SK-N-SH (cell line): ENCODE measurements around the gene FBN2. TPM values are rescaled to one million over a fixed set of nuclear protein-coding genes. Genes with fewer than 3 reads are reported as not detected.

ENCODE experiments used
- CTCF ChIA-PET: fragments of 300-600, 350-600 bp; formaldehyde crosslinking; extraction: SDS; loops from one replicate; lab custom pipeline; 2021; lab: Yijun Ruan, JAX
- POLR2A ChIA-PET: fragments of 350-600 bp; sonication (Branson Sonifier 250); formaldehyde crosslinking; extraction: SDS; loops from one replicate; lab custom pipeline; 2020; ENCODE audit warnings: antibody characterized with exemption, inconsistent platforms; lab: Yijun Ruan, JAX
- DNase-seq: peaks from one replicate; pipeline ENCODE4 v3.0.0; 2012
- H2AFZ ChIP-seq: fragments of 200-600 bp; sonication (generic); 2 replicates; pipeline ENCODE4 v1.8.1; 2016; ENCODE audit warnings: antibody characterized with exemption, mild to moderate bottlenecking, low read depth
- H3F3A ChIP-seq: fragments of 200-600 bp; sonication (generic); replicated peaks from 2 replicates; pipeline ENCODE3; 2016; ENCODE audit warnings: antibody characterized with exemption, mild to moderate bottlenecking; ENCODE audit not compliant: insufficient read depth
- H3K27ac ChIP-seq, 2 experiments: fragments of 200-500 bp in 1 of 2; fragments of 200-600 bp in 1 of 2; sonication (Bioruptor generic) in 1 of 2; sonication (generic), shearing (Covaris generic) in 1 of 2; 2 replicates each; pipeline versions ENCODE4 v1.5.1 to v1.6.1; 2014 to 2016; ENCODE audit warnings: low read depth in 2 of 2, inconsistent platforms in 1 of 2, low read length in 1 of 2, mild to moderate bottlenecking in 1 of 2, mixed read lengths in 1 of 2
- H3K27me3 ChIP-seq: fragments of 200-600 bp; sonication (generic), shearing (Covaris generic); 2 replicates; pipeline ENCODE4 v1.6.1; 2016; ENCODE audit warnings: mixed run types; ENCODE audit not compliant: insufficient read depth
- H3K36me3 ChIP-seq, 2 experiments: fragments of 200-500 bp in 1 of 2; fragments of 200-600 bp in 1 of 2; sonication (Bioruptor generic) in 1 of 2; sonication (generic) in 1 of 2; replicated peaks in 1 of 2; 2 replicates each; pipeline versions ENCODE3 to v1.5.1; 2014 to 2016; ENCODE audit warnings: low read length in 1 of 2, mild to moderate bottlenecking in 1 of 2; ENCODE audit not compliant: insufficient read depth in 2 of 2, control insufficient read depth in 1 of 2
- H3K4me1 ChIP-seq, 2 experiments: fragments of 200-500 bp in 1 of 2; fragments of 200-600 bp in 1 of 2; sonication (Bioruptor generic) in 1 of 2; sonication (generic), shearing (Covaris generic) in 1 of 2; 2 replicates each; pipeline versions ENCODE4 v1.5.1 to v1.6.1; 2014 to 2016; ENCODE audit warnings: low read depth in 1 of 2, low read length in 1 of 2, mixed run types in 1 of 2; ENCODE audit not compliant: insufficient read depth in 2 of 2, control insufficient read depth in 1 of 2
- H3K4me2 ChIP-seq: fragments of 200-600 bp; sonication (generic), shearing (Covaris generic); 2 replicates; pipeline ENCODE4 v1.6.1; 2017; ENCODE audit warnings: mixed run types
- H3K4me3 ChIP-seq, 2 experiments: fragments of 200-500 bp in 1 of 2; fragments of 200-600 bp in 1 of 2; sonication (Bioruptor generic) in 1 of 2; sonication (generic), shearing (Covaris generic) in 1 of 2; 2 replicates each; pipeline versions ENCODE4 v1.5.1 to v1.8.1; 2014 to 2016; ENCODE audit warnings: low read depth in 2 of 2, inconsistent platforms in 1 of 2, low read length in 1 of 2, mild to moderate bottlenecking in 1 of 2, mixed read lengths in 1 of 2, moderate library complexity in 1 of 2
- H3K79me2 ChIP-seq: fragments of 200-600 bp; sonication (generic); 2 replicates; pipeline ENCODE4 v1.8.1; 2017; ENCODE audit warnings: mild to moderate bottlenecking; ENCODE audit not compliant: insufficient read depth
- H3K9ac ChIP-seq: fragments of 200-600 bp; sonication (generic); 2 replicates; pipeline ENCODE4 v1.6.1; 2017; ENCODE audit warnings: mixed run types
- H3K9me2 ChIP-seq: fragments of 200-600 bp; sonication (generic); 2 replicates; pipeline ENCODE4 v1.6.1; 2017; ENCODE audit warnings: mixed run types
- H3K9me3 ChIP-seq: fragments of 200-600 bp; sonication (generic); 2 replicates; pipeline ENCODE4 v1.6.1; 2017; ENCODE audit warnings: mixed run types, mild to moderate bottlenecking, moderate library complexity
- H4K20me1 ChIP-seq: fragments of 200-600 bp; sonication (generic); 2 replicates; pipeline ENCODE4 v1.6.1; 2017; ENCODE audit warnings: mild to moderate bottlenecking, mixed run types; ENCODE audit not compliant: insufficient read depth
- CHD2 ChIP-seq: fragments of 150-350 bp; IDR thresholded peaks from 2 replicates; pipeline ENCODE4 v1.6.1; 2018; ENCODE audit warnings: low read length; ENCODE audit not compliant: partially characterized antibody
- CTCF ChIP-seq: fragments of 200-600 bp; sonication (generic); IDR thresholded peaks from 2 replicates; pipeline ENCODE4 v1.6.1; 2017; ENCODE audit warnings: antibody characterized with exemption, mild to moderate bottlenecking, moderate library complexity
- EP300 ChIP-seq, 2 experiments: IDR thresholded peaks; 2 replicates each; pipeline versions ENCODE4 v1.4.0 to v1.6.1; 2012; ENCODE audit warnings: borderline replicate concordance in 1 of 2, low read depth in 1 of 2, low read length in 1 of 2
- EZH2phosphoT487 ChIP-seq: fragments of 200-600 bp; sonication (generic); IDR thresholded peaks from 2 replicates; pipeline ENCODE4 v1.6.1; 2017; ENCODE audit warnings: low read depth, mixed run types, mild to moderate bottlenecking, antibody characterized with exemption, moderate library complexity, borderline replicate concordance
- FOSL2 ChIP-seq: IDR thresholded peaks from 2 replicates; pipeline ENCODE4 v1.4.0; 2012; ENCODE audit warnings: low read depth, mild to moderate bottlenecking, moderate library complexity, borderline replicate concordance
- FOXM1 ChIP-seq: IDR thresholded peaks from 2 replicates; pipeline ENCODE4 v1.4.0; 2012; ENCODE audit warnings: low read depth, mild to moderate bottlenecking
- MXI1 ChIP-seq: IDR thresholded peaks from 2 replicates; pipeline ENCODE4 v1.6.1; 2012; ENCODE audit warnings: mild to moderate bottlenecking, low read depth, low read length, improper control_type of control experiment
- NFIC ChIP-seq: IDR thresholded peaks from 2 replicates; pipeline ENCODE4 v1.4.0; 2012; ENCODE audit warnings: borderline replicate concordance
- NRF1 ChIP-seq: IDR thresholded peaks from 2 replicates; pipeline ENCODE4 v1.6.1; 2012; ENCODE audit warnings: low read depth, mild to moderate bottlenecking, low read length
- POLR2AphosphoS5 ChIP-seq: IDR thresholded peaks from 2 replicates; pipeline ENCODE4 v1.6.1; 2012; ENCODE audit warnings: low read depth, low read length
- RAD21 ChIP-seq: IDR thresholded peaks from 2 replicates; pipeline ENCODE4 v1.6.1; 2012; ENCODE audit warnings: mild to moderate bottlenecking, low read length
- RXRA ChIP-seq: IDR thresholded peaks from 2 replicates; pipeline ENCODE4 v1.4.0; 2012; ENCODE audit warnings: low read depth, mild to moderate bottlenecking, borderline replicate concordance
- SMC3 ChIP-seq: IDR thresholded peaks from 2 replicates; pipeline ENCODE4 v1.6.1; 2012; ENCODE audit warnings: low read depth, low read length, improper control_type of control experiment
- TAF1 ChIP-seq: IDR thresholded peaks from 2 replicates; pipeline ENCODE4 v1.6.1; 2012; ENCODE audit warnings: low read depth, mild to moderate bottlenecking, low read length, moderate library complexity, borderline replicate concordance
- USF1 ChIP-seq: IDR thresholded peaks from 2 replicates; pipeline ENCODE4 v1.4.0; 2012; ENCODE audit warnings: low read depth, borderline replicate concordance
- WGBS: methylation state at CpG from one replicate; pipeline ENCODE4 v1.1.6; 2017; ENCODE audit warnings: low lambda C conversion rate; 5-methylcytosine and 5-hydroxymethylcytosine counted together
- polyA plus RNA-seq, 3 experiments: library from polyadenylated mRNA; depleted of rRNA; stranded (reverse); fragments of >200 nt; gene quantifications; 2 replicates each; pipeline ENCODE4 v1.2.3, GENCODE V29; 2012
- TF ChIP-seq, protein P1 (sequence below): IDR thresholded peaks from 2 replicates; pipeline ENCODE4 v1.4.0; 2012; ENCODE audit warnings: low read depth

The FBN2 gene
- polyA plus RNA-seq, 1 of the 3 experiments (the other 2 are of a cell fraction) = 2.2 TPM

DNA sequence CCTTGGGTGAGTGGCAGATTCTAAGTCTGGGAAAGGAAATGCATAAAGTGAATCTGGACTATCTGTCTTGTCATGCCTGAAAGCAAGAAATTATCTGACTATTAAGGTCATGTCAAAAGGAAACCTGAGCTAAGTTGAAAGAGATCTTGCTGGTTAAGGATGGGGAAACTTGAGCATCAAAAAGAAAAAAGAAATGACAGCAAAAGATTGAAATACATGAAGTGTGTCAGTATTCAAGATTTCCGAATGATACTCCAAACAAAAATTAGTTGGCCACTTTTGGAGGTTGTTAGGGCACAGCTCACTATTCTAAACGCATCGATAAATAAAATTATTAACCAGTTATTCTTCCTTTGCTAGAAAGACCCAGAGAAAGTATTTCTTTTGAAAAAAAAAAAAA lies 3.3 kb upstream of the FBN2 start:
- Histone ChIP-seq H3K4me3 (no peak overlapping the region), H3K36me3 (no peaks in the 10 kb centered on the region), H3K9me2 (no peaks in the 10 kb centered on the region), H3F3A (no peaks in the 10 kb centered on the region), H3K9me3 (no peaks in the 10 kb centered on the region; the same call in 1 of the 2 replicates), H3K27me3 (peaks cover 31% of the 10 kb centered on the region), H3K4me1 (no peaks in the 10 kb centered on the region), H3K4me2 (no peak overlapping the region), H2AFZ (no peak overlapping the region), H3K9ac (no peak overlapping the region), H3K79me2 (no peaks in the 10 kb centered on the region), H3K27ac (no peak overlapping the region), H4K20me1 (no peaks in the 10 kb centered on the region)
- ChIA-PET POLR2A (no interaction called here), CTCF (no interaction called here)
- TF ChIP-seq CHD2 (no peak), FOSL2 (no peak), RXRA (no peak), POLR2AphosphoS5 (no peak), USF1 (no peak), FOXM1 (no peak), CTCF (no peak), RAD21 (no peak), MXI1 (no peak), NFIC (no peak), EZH2phosphoT487 (no peak), NRF1 (no peak), SMC3 (no peak), EP300 (IDR thresholded peaks at IDR 0.05; ENCODE audit: borderline replicate concordance in 1 of 2, low read depth in 1 of 2, low read length in 1 of 2) (no peak)
- TF ChIP-seq, protein P1, sequence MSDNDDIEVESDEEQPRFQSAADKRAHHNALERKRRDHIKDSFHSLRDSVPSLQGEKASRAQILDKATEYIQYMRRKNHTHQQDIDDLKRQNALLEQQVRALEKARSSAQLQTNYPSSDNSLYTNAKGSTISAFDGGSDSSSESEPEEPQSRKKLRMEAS = no peak
- 15% methylated on average over 3 of the region's 3 CpGs for WGBS
- DNase-seq = no peak

DNA sequence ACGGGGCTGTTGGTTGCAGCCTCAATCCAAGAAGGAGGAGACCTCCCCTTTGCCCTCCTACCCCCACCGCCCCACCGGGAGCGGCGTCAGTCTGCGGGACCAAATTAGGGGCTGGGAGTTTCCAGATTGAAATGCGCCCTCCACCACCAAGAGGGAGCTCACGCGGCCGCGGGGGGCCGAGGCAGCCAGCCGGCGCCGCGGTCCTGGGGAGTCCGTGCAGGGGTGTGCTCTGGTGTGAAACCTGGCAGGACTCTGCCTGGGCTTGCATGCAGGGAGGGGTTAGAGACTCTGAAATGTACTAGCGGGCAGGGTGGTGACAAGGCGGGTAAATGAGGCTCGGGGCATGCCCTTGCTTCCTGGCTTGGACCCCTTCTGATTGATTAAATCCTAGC lies 989 bp upstream of the FBN2 start:
- Histone ChIP-seq H3K4me2 (peak overlapping the region; percentile 72; the same call in 1 of the 2 replicates), H4K20me1 (no peaks in the 10 kb centered on the region), H3K27ac (no peak overlapping the region; a peak in 1 of 4 replicates), H3K9ac (no peak overlapping the region), H3K9me3 (no peaks in the 10 kb centered on the region), H3K9me2 (no peaks in the 10 kb centered on the region), H3F3A (no peaks in the 10 kb centered on the region), H3K79me2 (no peaks in the 10 kb centered on the region), H3K4me1 (no peaks in the 10 kb centered on the region; a peak in 1 of 4 replicates), H3K27me3 (peaks cover 46% of the 10 kb centered on the region), H2AFZ (no peak overlapping the region), H3K4me3 (peak overlapping the region in 1 of 2 experiments; percentile 45; a peak in 1 of 4 replicates), H3K36me3 (no peaks in the 10 kb centered on the region)
- no peak for DNase-seq
- CTCF ChIA-PET = interaction anchor here (1.2 kb wide), 1 partner anchor 136 kb away, joined by 3 read pairs; no protein-coding TSS in a partner anchor
- 7% methylated on average over 16 of the region's 20 CpGs for WGBS
- TF ChIP-seq CTCF = no peak
- no peak for TF ChIP-seq EP300 (IDR thresholded peaks at IDR 0.05; ENCODE audit: borderline replicate concordance in 1 of 2, low read depth in 1 of 2, low read length in 1 of 2)
- TF ChIP-seq TAF1 = no peak
- TF ChIP-seq EZH2phosphoT487 = 0 out of 2 replicates have a peak, but pooled peaks have one; percentile 50
- POLR2A ChIA-PET = no interaction called here
